ENCODE data around the gene DUSP8.
"Not testable (repeated sequence)": the region's sequence is repeated elsewhere in the genome, so short reads cannot be mapped to it uniquely, and the experiment has no call there.

The DUSP8 gene

DNA sequence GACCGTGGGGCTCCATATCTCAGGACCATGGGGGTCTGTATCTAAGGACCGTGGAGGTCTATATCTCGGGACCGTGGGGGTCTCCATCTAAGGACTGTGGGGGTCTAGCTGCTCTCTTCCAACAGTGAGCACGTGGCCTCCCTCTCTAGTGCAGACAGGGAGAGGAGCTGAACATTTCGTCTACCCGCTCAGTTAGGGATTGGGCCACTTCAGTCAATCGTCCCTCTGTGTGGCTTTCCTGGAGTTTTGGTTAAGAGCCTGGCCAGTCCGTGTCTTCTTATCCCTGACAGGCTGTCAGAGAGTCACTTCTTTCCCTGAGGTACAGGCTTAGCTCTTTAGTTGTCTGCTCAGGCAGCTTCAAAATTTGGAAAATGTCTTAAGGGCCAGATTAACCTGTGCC lies 9.9 kb upstream of the DUSP8 start:
- Histone ChIP-seq H3K79me2 (ENCODE audit: low read length) (no peaks in the 10 kb centered on the region), H3K4me2 (ENCODE audit: low read length) (no peak overlapping the region), H3K9me3 (ENCODE audit: insufficient read depth, low read length) (no peaks in the 10 kb centered on the region; the same call in 1 of the 2 replicates), H3K9ac (ENCODE audit: low read length) (no peak overlapping the region), H3K27ac (ENCODE audit: low read length) (no peak overlapping the region), H2AFZ (ENCODE audit: low read depth, low read length) (no peak overlapping the region), H3K4me3 (ENCODE audit: low read length) (no peak overlapping the region), H3K4me1 (ENCODE audit: low read length) (no peaks in the 10 kb centered on the region), H4K20me1 (ENCODE audit: insufficient read depth, low read length) (no peaks in the 10 kb centered on the region), H3K36me3 (replicated peaks; ENCODE audit: low read depth, low read length) (no peaks in the 10 kb centered on the region), H3K27me3 (ENCODE audit: low read depth, low read length) (peaks cover 11% of the 10 kb centered on the region; the same call in 1 of the 2 replicates)
- no peak for TF ChIP-seq EZH2phosphoT487 (IDR thresholded peaks at IDR 0.05; ENCODE audit: low read depth)
- TF ChIP-seq, protein P1, sequence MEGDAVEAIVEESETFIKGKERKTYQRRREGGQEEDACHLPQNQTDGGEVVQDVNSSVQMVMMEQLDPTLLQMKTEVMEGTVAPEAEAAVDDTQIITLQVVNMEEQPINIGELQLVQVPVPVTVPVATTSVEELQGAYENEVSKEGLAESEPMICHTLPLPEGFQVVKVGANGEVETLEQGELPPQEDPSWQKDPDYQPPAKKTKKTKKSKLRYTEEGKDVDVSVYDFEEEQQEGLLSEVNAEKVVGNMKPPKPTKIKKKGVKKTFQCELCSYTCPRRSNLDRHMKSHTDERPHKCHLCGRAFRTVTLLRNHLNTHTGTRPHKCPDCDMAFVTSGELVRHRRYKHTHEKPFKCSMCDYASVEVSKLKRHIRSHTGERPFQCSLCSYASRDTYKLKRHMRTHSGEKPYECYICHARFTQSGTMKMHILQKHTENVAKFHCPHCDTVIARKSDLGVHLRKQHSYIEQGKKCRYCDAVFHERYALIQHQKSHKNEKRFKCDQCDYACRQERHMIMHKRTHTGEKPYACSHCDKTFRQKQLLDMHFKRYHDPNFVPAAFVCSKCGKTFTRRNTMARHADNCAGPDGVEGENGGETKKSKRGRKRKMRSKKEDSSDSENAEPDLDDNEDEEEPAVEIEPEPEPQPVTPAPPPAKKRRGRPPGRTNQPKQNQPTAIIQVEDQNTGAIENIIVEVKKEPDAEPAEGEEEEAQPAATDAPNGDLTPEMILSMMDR (IDR thresholded peaks at IDR 0.05; ENCODE audit: low read depth, low read length): no peak

DNA sequence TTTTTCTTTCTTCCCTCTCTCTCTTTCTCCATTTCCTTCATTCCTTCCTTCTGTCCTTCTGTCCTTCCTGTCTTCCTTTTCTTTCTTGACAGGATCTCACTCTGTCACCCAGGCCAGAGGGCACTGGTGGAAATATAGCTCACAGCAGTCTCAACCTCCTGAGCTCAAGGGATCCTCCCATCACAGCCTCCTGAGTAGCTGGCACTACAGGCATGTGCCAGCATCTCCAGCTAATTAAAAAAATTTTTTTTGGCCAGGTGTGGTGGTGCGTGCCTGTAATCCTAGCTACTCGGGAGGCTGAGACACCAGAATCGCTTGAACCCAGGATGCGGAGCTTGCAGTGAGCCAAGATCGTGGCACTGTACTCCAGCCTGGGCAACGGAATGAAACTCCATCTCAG lies 4.8 kb upstream of the DUSP8 start:
- H3K36me3 ChIP-seq (replicated peaks; ENCODE audit: low read depth, low read length): no peaks in the 10 kb centered on the region
- H4K20me1 ChIP-seq (ENCODE audit: insufficient read depth, low read length): peaks cover 5% of the 10 kb centered on the region; the same call in 1 of the 2 replicates
- peaks cover 7% of the 10 kb centered on the region for H3K4me1 ChIP-seq (ENCODE audit: low read length)
- no peak overlapping the region for H3K9ac ChIP-seq (ENCODE audit: low read length)
- TF ChIP-seq, protein P1 (IDR thresholded peaks at IDR 0.05; ENCODE audit: low read depth, low read length): no peak
- no peak for TF ChIP-seq EZH2phosphoT487 (IDR thresholded peaks at IDR 0.05; ENCODE audit: low read depth)
- no peak overlapping the region for H2AFZ ChIP-seq (ENCODE audit: low read depth, low read length)
- no peaks in the 10 kb centered on the region for H3K79me2 ChIP-seq (ENCODE audit: low read length)
- peaks cover 22% of the 10 kb centered on the region for H3K27me3 ChIP-seq (ENCODE audit: low read depth, low read length)
- H3K9me3 ChIP-seq (ENCODE audit: insufficient read depth, low read length): no peaks in the 10 kb centered on the region; the same call in 1 of the 2 replicates
- no peak overlapping the region for H3K4me2 ChIP-seq (ENCODE audit: low read length)
- H3K27ac ChIP-seq (ENCODE audit: low read length): no peak overlapping the region
- H3K4me3 ChIP-seq (ENCODE audit: low read length): no peak overlapping the region

DNA sequence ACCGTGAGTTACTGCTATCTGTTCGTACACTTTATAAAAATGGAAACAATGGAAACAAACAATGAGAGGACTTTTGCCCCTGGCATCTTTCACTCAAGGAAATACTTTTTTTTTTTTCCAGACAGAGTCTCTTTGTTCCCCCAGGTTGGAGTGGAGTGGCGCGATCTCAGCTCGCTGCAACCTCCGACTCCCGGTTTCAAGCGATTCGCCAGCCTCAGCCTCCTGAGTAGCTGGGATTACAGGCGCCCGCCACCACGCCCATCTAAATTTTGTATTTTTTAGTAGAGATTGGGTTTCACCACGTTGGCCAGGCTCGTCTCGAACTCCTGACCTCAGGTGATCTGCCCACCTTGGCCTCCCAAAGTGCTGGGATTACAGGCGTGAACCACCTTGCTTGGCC lies 3.7 kb upstream of the DUSP8 start:
- not testable (repeated sequence) for H3K27ac ChIP-seq (ENCODE audit: low read length); H3K9ac ChIP-seq (ENCODE audit: low read length); H3K4me3 ChIP-seq (ENCODE audit: low read length); H3K79me2 ChIP-seq (ENCODE audit: low read length); H3K4me2 ChIP-seq (ENCODE audit: low read length); H4K20me1 ChIP-seq (ENCODE audit: insufficient read depth, low read length); H3K9me3 ChIP-seq (ENCODE audit: insufficient read depth, low read length); H2AFZ ChIP-seq (ENCODE audit: low read depth, low read length); H3K36me3 ChIP-seq (replicated peaks; ENCODE audit: low read depth, low read length)
- Histone ChIP-seq H3K27me3 (ENCODE audit: low read depth, low read length) (peaks cover 22% of the 10 kb centered on the region), H3K4me1 (ENCODE audit: low read length) (peaks cover 12% of the 10 kb centered on the region)

- peaks cover 10% of the 10 kb centered on the region; the same call in 1 of the 2 replicates for H4K20me1 ChIP-seq (ENCODE audit: insufficient read depth, low read length)
- H3K27ac ChIP-seq (ENCODE audit: low read length): no peak overlapping the region
- H3K79me2 ChIP-seq (ENCODE audit: low read length): 0 out of 2 replicates have a peak, but pooled peaks cover 5% of the 10 kb centered on the region
- peaks cover 13% of the 10 kb centered on the region for H3K4me1 ChIP-seq (ENCODE audit: low read length)
- peak overlapping the region; percentile 93; the same call in 1 of the 2 replicates for H3K4me3 ChIP-seq (ENCODE audit: low read length)
- no peak overlapping the region for H3K4me2 ChIP-seq (ENCODE audit: low read length)
- TF ChIP-seq EZH2phosphoT487 (IDR thresholded peaks at IDR 0.05; ENCODE audit: low read depth): no peak
- TF ChIP-seq, protein P1 (IDR thresholded peaks at IDR 0.05; ENCODE audit: low read depth, low read length): no peak
- no peaks in the 10 kb centered on the region for H3K36me3 ChIP-seq (replicated peaks; ENCODE audit: low read depth, low read length)
- no peaks in the 10 kb centered on the region; the same call in 1 of the 2 replicates for H3K9me3 ChIP-seq (ENCODE audit: insufficient read depth, low read length)
- peaks cover 22% of the 10 kb centered on the region for H3K27me3 ChIP-seq (ENCODE audit: low read depth, low read length)
- no peak overlapping the region for H3K9ac ChIP-seq (ENCODE audit: low read length)
- no peak overlapping the region for H2AFZ ChIP-seq (ENCODE audit: low read depth, low read length)
Observed at GRCh38 chr11:1574933-1575242, 2.8 kb upstream of the DUSP8 start.

All from OCI-LY3 (cell line).